HG03558 (cell line): ENCODE results near the gene C9orf50.
"Not testable (repeated sequence)": the region's sequence is repeated elsewhere in the genome, so short reads cannot be mapped to it uniquely, and the experiment has no call there.

Source experiments
- ATAC-seq: cut with Tn5 transposase; IDR thresholded peaks from one replicate; pipeline ENCODE4 v1.9.1; 2021; ENCODE audit warnings: moderate number of reproducible peaks; ENCODE audit not compliant: unreplicated experiment; ENCODE audit errors: extremely low read depth

C9orf50 gene

GRCh38 chr9:129648764-129649115, 27.8 kb upstream of the C9orf50 start:
- ATAC-seq = no peak

GRCh38 chr9:129648092-129648763, 27.3 kb upstream of the C9orf50 start:
- ATAC-seq = no peak

- no peak for ATAC-seq
These were observed 26.7 kb upstream of the C9orf50 start for GRCh38 chr9:129647635-129648034.

GRCh38 chr9:129646654-129647053, 25.8 kb upstream of the C9orf50 start:
- no peak for ATAC-seq

GRCh38 chr9:129646252-129646651, 25.4 kb upstream of the C9orf50 start:
- no peak for ATAC-seq

GRCh38 chr9:129644902-129645301, 24.0 kb upstream of the C9orf50 start:
- ATAC-seq = no peak

GRCh38 chr9:129644365-129644764, 23.5 kb upstream of the C9orf50 start:
- no peak for ATAC-seq

- ATAC-seq = no peak
These were observed 22.8 kb upstream of the C9orf50 start for GRCh38 chr9:129643706-129644105.

GRCh38 chr9:129641750-129642585, 21.1 kb upstream of the C9orf50 start, which contains the start of gene ASB6:
TSS of gene ASB6 (minus strand) at chr9:129642151. CDS start at chr9:129641999, 152 bp downstream.
- peak; percentile 89 for ATAC-seq

- no peak for ATAC-seq
These were observed 20.2 kb upstream of the C9orf50 start for GRCh38 chr9:129640871-129641749.

GRCh38 chr9:129640086-129640870, 19.4 kb upstream of the C9orf50 start:
- no peak for ATAC-seq

- no peak for ATAC-seq
These were observed 18.8 kb upstream of the C9orf50 start for GRCh38 chr9:129639756-129640085.

GRCh38 chr9:129639034-129639630, 18.2 kb upstream of the C9orf50 start:
- no peak for ATAC-seq

GRCh38 chr9:129637673-129638439, 17.0 kb upstream of the C9orf50 start:
- no peak for ATAC-seq

- no peak for ATAC-seq
These were observed 16.2 kb upstream of the C9orf50 start for GRCh38 chr9:129637102-129637501.

GRCh38 chr9:129636343-129636742, 15.4 kb upstream of the C9orf50 start:
- not testable (repeated sequence) for ATAC-seq

GRCh38 chr9:129635099-129636065, 14.5 kb upstream of the C9orf50 start:
- ATAC-seq = no peak

GRCh38 chr9:129633848-129634247, 12.9 kb upstream of the C9orf50 start:
- ATAC-seq = no peak
